Transverse colon (tissue), 4 donors: Measurements from ENCODE around the gene RIT2.

Experiments used
- EP300 ChIP-seq: sonication (generic); formaldehyde crosslinking; IDR thresholded peaks from one replicate; pipeline ENCODE4 v1.6.1; 2017; ENCODE audit warnings: antibody characterized with exemption, low read depth
- POLR2A ChIP-seq: fragments of 450-650 bp; IDR thresholded peaks from one replicate; pipeline ENCODE4 v1.6.1; 2016; ENCODE audit warnings: antibody characterized with exemption, mild to moderate bottlenecking, moderate library complexity
- POLR2AphosphoS5 ChIP-seq, 3 donors: sonication (generic); formaldehyde crosslinking; IDR thresholded peaks; one replicate each; pipeline ENCODE4 v1.6.1; 2016; ENCODE audit warnings: antibody characterized with exemption in 3 of 3
- TF ChIP-seq, protein P1 (sequence below), 5 experiments: fragments of 200-600 bp in 3 of 5; fragments of 450-650 bp in 2 of 5; sonication (generic) in 3 of 5; IDR thresholded peaks; 1 replicate in 2 of 5; 2 replicates in 3 of 5; pipeline ENCODE4 v1.5.1; 2016 to 2017; ENCODE audit warnings: antibody characterized with exemption in 5 of 5, inconsistent platforms in 3 of 5, mild to moderate bottlenecking in 2 of 5, moderate library complexity in 1 of 5

DNA sequence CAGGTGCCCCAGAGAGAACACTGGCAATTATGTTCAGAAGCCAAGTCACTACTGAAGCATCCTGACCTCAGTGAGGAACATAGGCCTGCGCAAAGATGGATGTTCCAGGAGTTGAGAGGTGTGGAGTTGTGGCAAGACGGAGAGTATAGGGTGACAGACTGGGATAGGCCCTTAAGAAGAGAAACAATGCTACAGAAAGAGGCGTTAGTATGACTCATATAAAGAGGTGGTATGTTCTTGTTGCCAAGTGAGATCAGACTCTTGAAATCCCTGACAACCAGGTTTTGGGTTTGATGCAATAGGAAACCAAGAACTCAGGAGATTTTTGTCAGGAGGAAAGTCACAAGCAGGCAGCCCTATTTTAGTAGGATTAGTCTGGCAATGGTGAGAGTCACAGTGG, 185.6 kb downstream of the RIT2 start:
- TF ChIP-seq, protein P1, sequence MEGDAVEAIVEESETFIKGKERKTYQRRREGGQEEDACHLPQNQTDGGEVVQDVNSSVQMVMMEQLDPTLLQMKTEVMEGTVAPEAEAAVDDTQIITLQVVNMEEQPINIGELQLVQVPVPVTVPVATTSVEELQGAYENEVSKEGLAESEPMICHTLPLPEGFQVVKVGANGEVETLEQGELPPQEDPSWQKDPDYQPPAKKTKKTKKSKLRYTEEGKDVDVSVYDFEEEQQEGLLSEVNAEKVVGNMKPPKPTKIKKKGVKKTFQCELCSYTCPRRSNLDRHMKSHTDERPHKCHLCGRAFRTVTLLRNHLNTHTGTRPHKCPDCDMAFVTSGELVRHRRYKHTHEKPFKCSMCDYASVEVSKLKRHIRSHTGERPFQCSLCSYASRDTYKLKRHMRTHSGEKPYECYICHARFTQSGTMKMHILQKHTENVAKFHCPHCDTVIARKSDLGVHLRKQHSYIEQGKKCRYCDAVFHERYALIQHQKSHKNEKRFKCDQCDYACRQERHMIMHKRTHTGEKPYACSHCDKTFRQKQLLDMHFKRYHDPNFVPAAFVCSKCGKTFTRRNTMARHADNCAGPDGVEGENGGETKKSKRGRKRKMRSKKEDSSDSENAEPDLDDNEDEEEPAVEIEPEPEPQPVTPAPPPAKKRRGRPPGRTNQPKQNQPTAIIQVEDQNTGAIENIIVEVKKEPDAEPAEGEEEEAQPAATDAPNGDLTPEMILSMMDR (IDR thresholded peaks at IDR 0.05), result no peak
- TF ChIP-seq POLR2A (no peak), EP300 (no peak), POLR2AphosphoS5 (IDR thresholded peaks at IDR 0.05) (no peak)
